HL-60/S4 treated with retinoic acid at 250 ng/mL for 4 days and 3 days (cell line): ENCODE data around the gene MSL3B.

Source experiments
- in situ Hi-C: fragments of 300-500 bp; cut with MboI; formaldehyde crosslinking; loops from 2 replicates; pipeline ENCODE4 v1.7.0; 2022; ENCODE audit warnings: low sequenced_read_pairs

The MSL3B gene

GRCh38 chr2:233818639-233819621 is 49.3 kb downstream of the MSL3B start:
- in situ Hi-C loops: no loop called here

GRCh38 chr2:233817995-233818638 is 50.1 kb downstream of the MSL3B start:
- in situ Hi-C loops: no loop called here

GRCh38 chr2:233817361-233817911 is 50.8 kb downstream of the MSL3B start:
- in situ Hi-C loops: no loop called here

GRCh38 chr2:233816771-233817170 is 51.4 kb downstream of the MSL3B start:
- in situ Hi-C loops: no loop called here

- in situ Hi-C loops: no loop called here
Observed at GRCh38 chr2:233816334-233816733, 51.9 kb downstream of the MSL3B start.

GRCh38 chr2:233815861-233816260 is 52.3 kb downstream of the MSL3B start:
- in situ Hi-C loops: no loop called here
